ENCODE data around the gene CRIP3.

CRIP3 gene

DNA sequence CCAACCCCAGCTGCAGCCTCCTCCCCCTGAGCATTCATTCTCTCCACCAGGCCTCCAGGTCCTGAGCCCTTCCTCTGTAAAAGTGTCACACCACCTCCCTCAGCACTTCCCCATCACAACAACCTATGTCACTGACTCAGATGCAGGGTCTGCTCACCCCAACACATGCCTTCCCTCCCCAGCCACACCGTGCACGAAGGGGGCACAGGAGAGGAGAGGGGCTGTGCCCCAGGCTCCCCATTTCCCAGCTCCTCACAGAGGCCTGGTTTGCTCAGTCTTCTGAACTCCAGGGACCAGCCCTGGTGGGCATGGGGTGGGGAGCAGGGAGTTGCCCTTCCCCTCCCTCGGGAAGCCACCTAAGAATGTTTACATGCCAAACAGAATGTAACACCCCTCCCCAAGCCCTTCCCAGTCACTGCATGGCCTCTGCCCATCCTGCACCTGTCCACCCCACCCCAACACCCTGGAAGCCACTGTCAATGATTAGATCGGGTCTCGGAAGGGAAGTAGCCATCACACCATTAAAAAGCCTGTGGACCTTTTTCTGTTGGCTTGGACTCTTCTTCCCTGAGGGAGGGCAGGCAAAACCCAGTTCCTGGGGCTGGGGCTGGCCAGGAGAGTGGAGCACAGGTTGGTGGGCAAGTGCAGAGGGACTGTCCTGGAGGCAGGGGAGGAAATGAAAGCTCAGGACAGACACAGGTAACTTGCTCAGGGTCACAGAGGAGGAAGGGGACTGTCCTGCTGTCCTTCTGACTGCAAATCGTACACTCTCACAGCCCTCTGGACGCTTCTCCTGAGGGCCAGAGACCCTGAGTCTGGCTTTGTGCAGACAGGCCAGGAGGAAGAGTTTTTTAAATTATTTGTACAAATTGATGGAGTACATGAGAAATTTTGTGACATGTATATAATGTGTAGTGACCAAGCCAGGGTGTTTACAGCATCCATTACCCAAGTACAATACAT is 20.6 kb downstream of the CRIP3 start:
- DNase-seq (ENCODE audit: low spot score), result no peak

- DNase-seq (ENCODE audit: low spot score), result no peak
Measured at GRCh38 chr6:43286980-43287716, 21.5 kb downstream of the CRIP3 start.

GRCh38 chr6:43286456-43286979 is 22.1 kb downstream of the CRIP3 start:
- no peak for DNase-seq (ENCODE audit: low spot score)

GRCh38 chr6:43285832-43286231 is 22.8 kb downstream of the CRIP3 start:
- DNase-seq (ENCODE audit: low spot score), result no peak

- no peak for DNase-seq (ENCODE audit: low spot score)
Measured at GRCh38 chr6:43284991-43285781, 23.4 kb downstream of the CRIP3 start.

DNA sequence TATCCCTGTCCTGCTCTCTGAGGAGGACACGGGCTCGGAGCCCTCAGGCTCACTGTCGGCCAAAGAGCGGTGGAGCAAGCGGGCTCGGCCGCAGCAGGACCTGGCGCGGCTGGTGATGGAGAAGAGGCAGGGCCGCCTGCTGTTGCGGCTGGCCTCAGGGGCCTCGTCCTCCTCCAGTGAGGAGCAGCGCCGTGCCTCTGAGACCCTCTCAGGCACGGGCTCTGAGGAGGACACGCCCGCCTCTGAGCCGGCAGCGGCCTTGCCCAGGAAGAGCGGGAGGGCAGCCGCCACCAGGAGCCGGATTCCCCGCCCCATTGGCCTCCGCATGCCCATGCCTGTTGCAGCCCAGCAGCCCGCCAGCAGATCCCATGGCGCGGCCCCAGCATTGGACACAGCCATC is 24.7 kb downstream of the CRIP3 start:
- DNase-seq (ENCODE audit: low spot score), result no peak

GRCh38 chr6:43283514-43283901 is 25.1 kb downstream of the CRIP3 start:
- DNase-seq (ENCODE audit: low spot score), result no peak

- no peak for DNase-seq (ENCODE audit: low spot score)
Measured at GRCh38 chr6:43282636-43283513, 25.8 kb downstream of the CRIP3 start.

- DNase-seq (ENCODE audit: low spot score), result no peak
Measured at GRCh38 chr6:43282060-43282459, 26.6 kb downstream of the CRIP3 start.

- no peak for DNase-seq (ENCODE audit: low spot score)
Measured at GRCh38 chr6:43280234-43280633, 28.4 kb downstream of the CRIP3 start.

- peak; percentile 70 for DNase-seq (ENCODE audit: low spot score)
Measured at GRCh38 chr6:43278524-43279078, 30.0 kb downstream of the CRIP3 start.

DNA sequence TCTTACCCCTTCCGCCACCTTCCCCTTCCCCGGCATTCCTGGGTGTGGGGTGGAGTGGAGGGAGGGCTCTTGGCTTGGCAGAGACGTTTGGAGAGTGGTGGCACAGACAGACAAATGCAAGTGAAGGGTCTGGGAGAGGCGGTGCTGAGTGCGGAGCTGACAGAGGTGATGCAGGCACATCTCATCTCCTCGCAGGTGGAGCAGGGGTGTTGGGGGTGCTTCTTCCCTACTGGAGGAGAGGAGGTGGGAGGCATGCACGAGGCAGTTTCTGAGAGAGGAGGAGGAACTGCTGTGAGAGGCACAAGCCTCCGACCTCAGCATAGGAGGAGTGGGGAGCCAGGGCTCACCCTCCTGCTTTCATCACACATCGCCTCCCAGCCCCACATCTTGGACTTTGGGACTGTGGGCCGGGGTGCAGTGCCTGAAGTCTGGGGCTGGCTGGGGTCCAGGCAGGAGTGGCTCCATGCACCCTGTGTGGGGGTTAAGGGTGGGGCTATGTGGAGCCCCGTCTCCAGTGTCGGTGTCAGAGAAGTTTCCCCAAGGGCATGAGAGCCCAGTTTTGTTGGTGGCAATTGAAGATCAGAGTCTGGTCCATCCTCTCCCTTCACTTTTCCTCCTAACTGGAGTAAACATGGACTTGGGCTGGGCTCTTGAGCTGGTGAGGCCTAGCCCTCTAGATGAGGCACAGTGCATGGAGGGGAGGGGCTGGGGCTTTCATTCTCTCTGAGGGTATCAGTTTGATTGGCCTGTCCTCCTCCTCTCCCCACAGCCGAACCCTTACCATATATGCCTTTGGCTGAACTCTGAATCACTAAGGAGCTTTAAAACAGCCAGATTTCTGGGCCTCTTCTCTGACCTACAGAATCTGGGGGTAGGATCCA is 30.7 kb downstream of the CRIP3 start:
- peak; percentile 48 for DNase-seq (ENCODE audit: low spot score)

DNA sequence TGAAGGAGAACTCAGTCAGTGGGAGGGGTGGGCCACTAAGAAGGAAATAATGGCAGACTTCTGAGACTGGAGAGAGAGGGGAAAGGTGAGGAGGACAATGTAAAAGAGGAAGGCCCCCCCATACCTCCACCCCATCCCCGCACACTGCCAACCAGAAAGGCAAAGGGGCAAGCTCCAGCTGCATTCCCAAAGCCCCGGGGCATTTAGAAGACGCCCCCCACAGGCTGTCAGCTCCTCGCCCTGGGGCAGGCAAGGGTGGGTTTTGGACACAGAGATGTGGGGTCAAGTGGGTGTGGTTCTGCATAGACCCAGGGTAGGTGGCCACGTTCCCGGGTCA is 31.4 kb downstream of the CRIP3 start:
- DNase-seq (ENCODE audit: low spot score), result no peak

DNA sequence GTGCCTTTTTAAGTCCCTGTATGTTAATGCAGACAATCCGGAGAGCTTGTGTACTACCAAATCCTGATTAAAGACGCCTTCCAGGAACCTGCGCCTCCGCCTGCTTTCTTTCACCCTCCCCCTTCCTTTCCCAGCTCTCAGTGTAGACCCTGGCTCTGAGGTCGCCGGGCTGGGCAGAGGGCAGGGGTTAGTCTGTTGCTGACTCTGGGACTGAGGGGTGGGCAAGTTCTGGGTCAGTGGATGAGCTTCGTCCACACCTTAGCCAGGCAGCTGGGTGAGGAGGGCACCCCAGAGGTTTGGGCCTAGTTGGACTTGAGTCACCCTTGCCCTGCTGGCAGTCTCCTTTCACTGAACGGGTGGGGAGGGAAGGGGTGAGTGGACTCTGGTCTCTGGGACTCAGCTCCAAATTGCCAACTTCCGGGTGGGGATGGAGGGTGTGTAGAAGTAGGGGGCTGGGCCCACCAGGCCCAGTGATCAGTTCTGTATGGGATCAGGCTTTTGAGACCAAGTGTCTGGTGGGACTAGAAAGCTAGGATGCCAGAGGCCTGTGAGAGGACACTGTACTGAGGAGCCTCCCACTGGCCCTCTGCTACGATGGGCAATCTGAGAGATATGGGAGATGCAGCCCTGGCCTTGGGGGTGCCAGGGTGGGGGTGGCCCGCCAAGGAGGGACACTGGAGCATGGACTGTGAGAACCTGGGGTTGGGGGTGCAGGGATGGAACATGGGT is 31.9 kb downstream of the CRIP3 start:
- DNase-seq (ENCODE audit: low spot score), result peak; percentile 46

GRCh38 chr6:43275801-43276576 is 32.6 kb downstream of the CRIP3 start:
- DNase-seq (ENCODE audit: low spot score), result no peak

DNA sequence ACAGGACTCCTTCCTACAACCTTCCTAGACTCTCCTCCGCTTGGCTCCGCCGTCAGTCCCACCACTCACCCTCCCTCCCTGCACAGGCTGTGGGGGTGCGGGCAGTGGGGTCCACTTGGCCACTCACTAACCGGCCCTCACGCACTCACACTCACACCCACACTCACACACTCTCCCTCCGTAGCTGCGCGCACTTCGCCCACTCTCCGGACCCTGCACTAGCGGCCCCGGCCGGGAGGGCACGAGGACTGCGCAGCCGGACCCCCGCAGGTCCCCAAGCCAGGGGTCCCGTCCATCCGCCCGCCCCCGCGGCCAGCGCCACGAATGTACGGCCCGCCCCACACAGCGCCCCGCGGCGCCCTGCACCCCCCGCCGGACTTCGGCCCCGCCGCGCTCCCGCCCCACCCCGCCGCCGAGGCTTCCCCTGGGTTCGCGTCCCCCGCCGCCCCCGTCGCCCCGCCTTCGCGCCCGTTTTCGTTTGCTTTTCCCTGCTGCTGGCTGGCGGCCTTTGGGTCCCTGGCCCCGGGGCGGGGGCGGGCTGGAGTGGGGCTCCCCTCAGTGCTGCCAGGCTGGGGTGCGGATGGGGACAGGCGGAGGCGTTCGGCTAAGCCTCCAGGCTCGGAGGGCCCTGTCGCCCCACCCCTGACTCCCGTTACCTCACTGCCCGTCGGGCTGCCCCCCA is 33.6 kb downstream of the CRIP3 start:
- DNase-seq (ENCODE audit: low spot score), result peak; percentile 22

- DNase-seq (ENCODE audit: low spot score), result no peak
Measured at GRCh38 chr6:43274127-43274915, 34.3 kb downstream of the CRIP3 start.
